MM.1S (cell line): ENCODE measurements around the gene TRIOBP.

Source experiments
- CTCF ChIP-seq: fragments of 300-600 bp; sonication (generic); IDR thresholded peaks from 2 replicates; pipeline ENCODE4 v1.5.1; 2016; ENCODE audit warnings: antibody characterized with exemption, low read length, mixed read lengths
- EZH2 ChIP-seq: fragments of 300-600 bp; sonication (generic); optimal IDR thresholded peaks from 2 replicates; pipeline ENCODE3; 2017; ENCODE audit warnings: low read depth, mild to moderate bottlenecking, antibody characterized with exemption, low read length, mixed read lengths
- EZH2phosphoT487 ChIP-seq: fragments of 300-600 bp; sonication (generic); IDR thresholded peaks from 2 replicates; pipeline ENCODE4 v1.6.1; 2018; ENCODE audit warnings: antibody characterized with exemption, low read length

- TF ChIP-seq CTCF, result no peak
- TF ChIP-seq EZH2phosphoT487, result no peak
- TF ChIP-seq EZH2, result no peak
Observed at GRCh38 chr22:37763012-37763411, 66.2 kb downstream of the TRIOBP start.
